WTC11 (cell line): ENCODE results near the gene IL1R1. TPM values are rescaled to one million over a fixed set of nuclear protein-coding genes. Genes with fewer than 3 reads are reported as not detected.

Experiments
- ATAC-seq: fragments of 200-7000 bp; cut with Tn5 transposase; 2 replicates; pipeline ENCODE4 v1.10.0; 2021; ENCODE audit warnings: mild to moderate bottlenecking, moderate library complexity
- CTCF ChIA-PET: fragments of 300-600 bp; sonication (Branson Sonifier 250); formaldehyde crosslinking; loops from one replicate; lab custom pipeline; 2021; ENCODE audit warnings: antibody characterized with exemption; lab: Charles Lee
- POLR2A ChIA-PET: fragments of 350-600 bp; sonication (Branson Sonifier 250); formaldehyde crosslinking; loops from one replicate; lab custom pipeline; 2021; ENCODE audit warnings: antibody characterized with exemption; lab: Charles Lee
- DNase-seq: peaks from one replicate; pipeline ENCODE4 v3.0.0; 2021; ENCODE audit warnings: low spot score
- H3K27ac Mint-ChIP-seq: 2 replicates; pipeline ENCODE4 v1.8.0; 2021; ENCODE audit warnings: mixed read lengths
- H3K27me3 Mint-ChIP-seq: 2 replicates; pipeline ENCODE4 v1.8.0; 2021; ENCODE audit warnings: low read depth, mild to moderate bottlenecking, moderate library complexity, mixed read lengths
- H3K36me3 Mint-ChIP-seq: 2 replicates; pipeline ENCODE4 v1.8.0; 2021; ENCODE audit warnings: mixed read lengths
- H3K4me1 Mint-ChIP-seq: 2 replicates; pipeline ENCODE4 v1.8.0; 2022; ENCODE audit warnings: mixed read lengths
- H3K4me3 Mint-ChIP-seq: 2 replicates; pipeline ENCODE4 v1.8.0; 2021; ENCODE audit warnings: mild to moderate bottlenecking, moderate library complexity, mixed read lengths
- H3K9me3 Mint-ChIP-seq: 2 replicates; pipeline ENCODE4 v1.8.0; 2021; ENCODE audit warnings: mixed read lengths
- CBFB ChIP-seq: sonication (generic); formaldehyde crosslinking; IDR thresholded peaks from 2 replicates; pipeline ENCODE4 v1.8.1; 2022; ENCODE audit warnings: mild to moderate bottlenecking, low read depth, missing genetic modification reagents
- FOXJ3 ChIP-seq: sonication (generic); formaldehyde crosslinking; IDR thresholded peaks from 2 replicates; pipeline ENCODE4 v1.9.0; 2021; ENCODE audit warnings: missing genetic modification reagents, mild to moderate bottlenecking, borderline replicate concordance
- IRF2 ChIP-seq: sonication (generic); formaldehyde crosslinking; IDR thresholded peaks from 2 replicates; pipeline ENCODE4 v1.8.0; 2022; ENCODE audit warnings: low read depth, missing genetic modification reagents, borderline replicate concordance
- MYBL2 ChIP-seq: sonication (generic); formaldehyde crosslinking; IDR thresholded peaks from 2 replicates; pipeline ENCODE4 v1.8.1; 2023; ENCODE audit warnings: mild to moderate bottlenecking, moderate library complexity, missing genetic modification reagents
- NR2C2 ChIP-seq: sonication (generic); formaldehyde crosslinking; IDR thresholded peaks from 2 replicates; pipeline ENCODE4 v1.8.0; 2022; ENCODE audit warnings: mild to moderate bottlenecking, missing genetic modification reagents
- RELA ChIP-seq: sonication (generic); formaldehyde crosslinking; IDR thresholded peaks from 2 replicates; pipeline ENCODE4 v1.8.1; 2022; ENCODE audit warnings: missing genetic modification reagents, mild to moderate bottlenecking, borderline replicate concordance
- ZNF416 ChIP-seq: fragments of 250-450 bp; sonication (Bioruptor Pico); IDR thresholded peaks from 2 replicates; pipeline ENCODE4 v1.9.0; 2021; ENCODE audit warnings: mild to moderate bottlenecking, inconsistent platforms
- total RNA-seq: library from RNA; stranded (reverse); gene quantifications from 3 replicates; pipeline ENCODE4 v1.2.3, GENCODE V29; 2021
- TF ChIP-seq, protein P1 (sequence below): sonication (generic); formaldehyde crosslinking; IDR thresholded peaks from 2 replicates; pipeline ENCODE4 v1.8.1; 2022; ENCODE audit warnings: missing genetic modification reagents, borderline replicate concordance
- TF ChIP-seq, protein P2 (sequence below): fragments of 250-450 bp; sonication (Bioruptor Pico); IDR thresholded peaks from 2 replicates; pipeline ENCODE4 v1.9.0; 2021; ENCODE audit warnings: mild to moderate bottlenecking, borderline replicate concordance
- TF ChIP-seq, protein P3 (sequence below): sonication (generic); formaldehyde crosslinking; IDR thresholded peaks from 2 replicates; pipeline ENCODE4 v1.8.0; 2022; ENCODE audit warnings: missing genetic modification reagents

Gene IL1R1
- total RNA-seq, 1 experiment from 2014 or later = 0.37 TPM

DNA sequence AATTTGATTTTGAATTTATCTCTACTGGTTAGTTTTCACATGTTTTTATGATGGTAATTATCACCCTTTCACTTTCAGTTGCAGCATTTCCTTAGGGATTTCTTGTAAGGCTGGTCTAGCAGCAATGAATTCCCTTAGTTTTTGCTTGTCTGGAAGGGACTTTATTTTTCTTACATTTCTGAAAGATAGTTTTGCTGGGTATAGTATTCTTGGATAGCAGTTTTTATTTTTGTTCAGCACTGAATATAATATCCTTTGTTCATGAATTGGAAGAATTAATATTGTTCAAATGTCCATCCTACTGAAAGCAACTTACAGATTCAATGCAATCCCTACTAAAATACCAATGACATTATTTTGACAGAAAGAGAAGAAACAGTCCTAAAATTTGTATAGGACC lies 74.5 kb downstream of the IL1R1 start (continued):
- TF ChIP-seq FOXJ3 (CRISPR knock-in tag) = no peak
- no peak for TF ChIP-seq ZNF416
- TF ChIP-seq, protein P1, sequence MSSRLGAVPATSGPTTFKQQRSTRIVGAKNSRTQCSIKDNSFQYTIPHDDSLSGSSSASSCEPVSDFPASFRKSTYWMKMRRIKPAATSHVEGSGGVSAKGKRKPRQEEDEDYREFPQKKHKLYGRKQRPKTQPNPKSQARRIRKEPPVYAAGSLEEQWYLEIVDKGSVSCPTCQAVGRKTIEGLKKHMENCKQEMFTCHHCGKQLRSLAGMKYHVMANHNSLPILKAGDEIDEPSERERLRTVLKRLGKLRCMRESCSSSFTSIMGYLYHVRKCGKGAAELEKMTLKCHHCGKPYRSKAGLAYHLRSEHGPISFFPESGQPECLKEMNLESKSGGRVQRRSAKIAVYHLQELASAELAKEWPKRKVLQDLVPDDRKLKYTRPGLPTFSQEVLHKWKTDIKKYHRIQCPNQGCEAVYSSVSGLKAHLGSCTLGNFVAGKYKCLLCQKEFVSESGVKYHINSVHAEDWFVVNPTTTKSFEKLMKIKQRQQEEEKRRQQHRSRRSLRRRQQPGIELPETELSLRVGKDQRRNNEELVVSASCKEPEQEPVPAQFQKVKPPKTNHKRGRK (CRISPR knock-in tag) = no peak

DNA sequence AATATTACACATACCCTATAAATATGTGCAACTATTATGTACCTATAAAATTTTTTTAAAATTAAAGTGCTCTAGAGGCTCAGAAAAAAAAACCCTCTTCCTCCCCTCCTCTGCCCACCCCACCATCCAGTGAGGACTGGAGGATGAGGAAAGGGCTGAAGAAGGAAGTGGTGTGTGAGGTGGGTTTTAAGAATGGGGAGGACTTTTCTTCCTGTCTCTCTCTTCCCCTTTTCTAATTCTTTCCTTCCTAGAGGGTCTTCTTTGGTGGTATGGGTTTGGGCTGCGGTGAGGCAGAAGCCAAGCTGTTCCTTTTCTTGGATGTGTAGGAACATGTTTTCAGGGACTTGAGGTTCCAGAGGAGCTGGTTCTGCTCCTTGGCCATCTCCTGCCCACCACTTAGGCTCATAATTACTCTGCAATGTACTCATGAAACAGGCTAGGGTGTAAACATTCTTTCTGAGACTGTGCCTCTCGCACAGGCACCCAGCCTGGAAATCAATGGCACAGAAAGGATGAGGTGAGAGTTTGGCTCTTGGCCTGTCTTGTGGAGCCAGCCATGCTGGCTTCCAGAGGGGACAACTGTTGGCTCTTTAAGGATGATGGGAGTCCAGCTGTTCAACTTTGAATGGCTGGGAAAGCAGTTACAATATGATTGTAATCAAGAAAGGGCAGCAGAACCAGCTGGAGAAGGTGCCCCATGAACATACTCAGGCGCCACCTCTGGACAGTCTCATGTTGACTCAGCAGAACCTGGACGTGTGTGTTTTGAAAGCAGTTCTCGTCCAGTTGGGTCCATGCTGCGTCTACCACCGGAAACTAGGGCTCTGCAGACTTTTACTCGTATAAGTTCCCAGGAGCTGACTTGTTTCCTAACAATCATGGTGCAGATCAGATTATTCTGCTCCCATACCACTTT lies 82.5 kb downstream of the IL1R1 start:
- ChIA-PET POLR2A (no interaction called here), CTCF (no interaction called here)
- Mint-ChIP-seq H3K27ac (no peak overlapping the region), H3K4me3 (no peak overlapping the region), H3K27me3 (no peaks in the 10 kb centered on the region; the same call in 1 of the 2 replicates), H3K9me3 (no peaks in the 10 kb centered on the region), H3K36me3 (no peaks in the 10 kb centered on the region), H3K4me1 (peaks cover 16% of the 10 kb centered on the region)
- TF ChIP-seq, protein P2, sequence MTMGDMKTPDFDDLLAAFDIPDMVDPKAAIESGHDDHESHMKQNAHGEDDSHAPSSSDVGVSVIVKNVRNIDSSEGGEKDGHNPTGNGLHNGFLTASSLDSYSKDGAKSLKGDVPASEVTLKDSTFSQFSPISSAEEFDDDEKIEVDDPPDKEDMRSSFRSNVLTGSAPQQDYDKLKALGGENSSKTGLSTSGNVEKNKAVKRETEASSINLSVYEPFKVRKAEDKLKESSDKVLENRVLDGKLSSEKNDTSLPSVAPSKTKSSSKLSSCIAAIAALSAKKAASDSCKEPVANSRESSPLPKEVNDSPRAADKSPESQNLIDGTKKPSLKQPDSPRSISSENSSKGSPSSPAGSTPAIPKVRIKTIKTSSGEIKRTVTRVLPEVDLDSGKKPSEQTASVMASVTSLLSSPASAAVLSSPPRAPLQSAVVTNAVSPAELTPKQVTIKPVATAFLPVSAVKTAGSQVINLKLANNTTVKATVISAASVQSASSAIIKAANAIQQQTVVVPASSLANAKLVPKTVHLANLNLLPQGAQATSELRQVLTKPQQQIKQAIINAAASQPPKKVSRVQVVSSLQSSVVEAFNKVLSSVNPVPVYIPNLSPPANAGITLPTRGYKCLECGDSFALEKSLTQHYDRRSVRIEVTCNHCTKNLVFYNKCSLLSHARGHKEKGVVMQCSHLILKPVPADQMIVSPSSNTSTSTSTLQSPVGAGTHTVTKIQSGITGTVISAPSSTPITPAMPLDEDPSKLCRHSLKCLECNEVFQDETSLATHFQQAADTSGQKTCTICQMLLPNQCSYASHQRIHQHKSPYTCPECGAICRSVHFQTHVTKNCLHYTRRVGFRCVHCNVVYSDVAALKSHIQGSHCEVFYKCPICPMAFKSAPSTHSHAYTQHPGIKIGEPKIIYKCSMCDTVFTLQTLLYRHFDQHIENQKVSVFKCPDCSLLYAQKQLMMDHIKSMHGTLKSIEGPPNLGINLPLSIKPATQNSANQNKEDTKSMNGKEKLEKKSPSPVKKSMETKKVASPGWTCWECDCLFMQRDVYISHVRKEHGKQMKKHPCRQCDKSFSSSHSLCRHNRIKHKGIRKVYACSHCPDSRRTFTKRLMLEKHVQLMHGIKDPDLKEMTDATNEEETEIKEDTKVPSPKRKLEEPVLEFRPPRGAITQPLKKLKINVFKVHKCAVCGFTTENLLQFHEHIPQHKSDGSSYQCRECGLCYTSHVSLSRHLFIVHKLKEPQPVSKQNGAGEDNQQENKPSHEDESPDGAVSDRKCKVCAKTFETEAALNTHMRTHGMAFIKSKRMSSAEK = no peak
- TF ChIP-seq, protein P3, sequence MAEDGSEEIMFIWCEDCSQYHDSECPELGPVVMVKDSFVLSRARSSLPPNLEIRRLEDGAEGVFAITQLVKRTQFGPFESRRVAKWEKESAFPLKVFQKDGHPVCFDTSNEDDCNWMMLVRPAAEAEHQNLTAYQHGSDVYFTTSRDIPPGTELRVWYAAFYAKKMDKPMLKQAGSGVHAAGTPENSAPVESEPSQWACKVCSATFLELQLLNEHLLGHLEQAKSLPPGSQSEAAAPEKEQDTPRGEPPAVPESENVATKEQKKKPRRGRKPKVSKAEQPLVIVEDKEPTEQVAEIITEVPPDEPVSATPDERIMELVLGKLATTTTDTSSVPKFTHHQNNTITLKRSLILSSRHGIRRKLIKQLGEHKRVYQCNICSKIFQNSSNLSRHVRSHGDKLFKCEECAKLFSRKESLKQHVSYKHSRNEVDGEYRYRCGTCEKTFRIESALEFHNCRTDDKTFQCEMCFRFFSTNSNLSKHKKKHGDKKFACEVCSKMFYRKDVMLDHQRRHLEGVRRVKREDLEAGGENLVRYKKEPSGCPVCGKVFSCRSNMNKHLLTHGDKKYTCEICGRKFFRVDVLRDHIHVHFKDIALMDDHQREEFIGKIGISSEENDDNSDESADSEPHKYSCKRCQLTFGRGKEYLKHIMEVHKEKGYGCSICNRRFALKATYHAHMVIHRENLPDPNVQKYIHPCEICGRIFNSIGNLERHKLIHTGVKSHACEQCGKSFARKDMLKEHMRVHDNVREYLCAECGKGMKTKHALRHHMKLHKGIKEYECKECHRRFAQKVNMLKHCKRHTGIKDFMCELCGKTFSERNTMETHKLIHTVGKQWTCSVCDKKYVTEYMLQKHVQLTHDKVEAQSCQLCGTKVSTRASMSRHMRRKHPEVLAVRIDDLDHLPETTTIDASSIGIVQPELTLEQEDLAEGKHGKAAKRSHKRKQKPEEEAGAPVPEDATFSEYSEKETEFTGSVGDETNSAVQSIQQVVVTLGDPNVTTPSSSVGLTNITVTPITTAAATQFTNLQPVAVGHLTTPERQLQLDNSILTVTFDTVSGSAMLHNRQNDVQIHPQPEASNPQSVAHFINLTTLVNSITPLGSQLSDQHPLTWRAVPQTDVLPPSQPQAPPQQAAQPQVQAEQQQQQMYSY (CRISPR knock-in tag) = no peak
- TF ChIP-seq IRF2 (no peak), MYBL2 (CRISPR knock-in tag) (no peak), RELA (CRISPR knock-in tag) (no peak), CBFB (CRISPR knock-in tag) (no peak)
- no peak for DNase-seq
- no peak for ATAC-seq

DNA sequence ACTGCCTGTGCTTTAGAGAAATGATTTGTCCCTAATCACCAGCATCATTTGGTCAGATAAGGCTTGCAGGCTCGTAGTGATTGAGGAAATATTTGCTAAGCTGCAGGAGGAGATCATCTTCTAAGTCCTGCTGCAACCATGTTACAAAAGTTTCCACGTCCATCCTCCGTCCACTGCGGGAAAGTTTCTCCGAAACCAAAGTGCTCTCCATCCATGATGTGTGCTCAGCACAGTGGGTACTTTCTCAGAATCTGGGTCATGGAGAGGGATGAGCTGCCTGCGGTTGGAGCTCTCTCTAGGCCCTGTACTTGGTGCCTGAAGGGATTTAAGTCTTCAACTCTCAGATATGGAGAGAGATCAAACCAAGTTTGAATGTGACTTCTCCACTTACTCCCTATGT lies 83.6 kb downstream of the IL1R1 start:
- ATAC-seq = no peak
- Mint-ChIP-seq H3K27me3 (no peaks in the 10 kb centered on the region; the same call in 1 of the 2 replicates), H3K4me1 (peaks cover 16% of the 10 kb centered on the region), H3K4me3 (no peak overlapping the region), H3K36me3 (no peaks in the 10 kb centered on the region), H3K27ac (no peak overlapping the region), H3K9me3 (no peaks in the 10 kb centered on the region)
- POLR2A ChIA-PET = no interaction called here
- CTCF ChIA-PET = no interaction called here
- TF ChIP-seq NR2C2 = no peak
- no peak for DNase-seq
